Epithelial cell of esophagus (primary cell): Measurements from ENCODE around the gene KNOP1.
A peak's percentile ranks its signal among the peaks of the same experiment; 100 is the strongest.

Experiments used
- DNase-seq: peaks from one replicate; pipeline ENCODE4 v3.0.0; 2010; ENCODE audit warnings: low read depth
- H3K4me3 ChIP-seq: 2 replicates; pipeline ENCODE4 v1.5.1; 2011; ENCODE audit warnings: mild to moderate bottlenecking, low read length, control low read depth
- CTCF ChIP-seq: IDR thresholded peaks from 2 replicates; pipeline ENCODE4 v1.5.1; 2011; ENCODE audit warnings: low read depth, mild to moderate bottlenecking, low read length, control low read depth, inconsistent platforms; ENCODE audit not compliant: insufficient read depth; ENCODE audit errors: missing control alignments

KNOP1 gene

GRCh38 chr16:19757762-19758595 is 40.0 kb upstream of the KNOP1 start:
- DNase-seq = peak; percentile 35
- no peak for TF ChIP-seq CTCF

GRCh38 chr16:19757026-19757425 is 39.0 kb upstream of the KNOP1 start:
- H3K4me3 ChIP-seq = no peak overlapping the region
- DNase-seq = peak; percentile 29
- no peak for TF ChIP-seq CTCF

More at GRCh38 chr16:19757762-19758595, 40.0 kb upstream of the KNOP1 start:
- no peak overlapping the region for H3K4me3 ChIP-seq

- H3K4me3 ChIP-seq = no peak overlapping the region
- TF ChIP-seq CTCF = no peak
- no peak for DNase-seq
Observed at GRCh38 chr16:19755268-19755667, 37.2 kb upstream of the KNOP1 start.

- no peak overlapping the region for H3K4me3 ChIP-seq
- no peak for TF ChIP-seq CTCF
- peak; percentile 15 for DNase-seq
Observed at GRCh38 chr16:19754644-19755036, 36.6 kb upstream of the KNOP1 start.

- H3K4me3 ChIP-seq = no peak overlapping the region
- no peak for TF ChIP-seq CTCF
- peak; percentile 47 for DNase-seq
Observed at GRCh38 chr16:19753815-19754643, 36.0 kb upstream of the KNOP1 start.

GRCh38 chr16:19751478-19752385 is 33.7 kb upstream of the KNOP1 start:
- DNase-seq = no peak
- TF ChIP-seq CTCF = no peak
- H3K4me3 ChIP-seq = no peak overlapping the region
